ENCODE results near the gene KLF14.
"Not testable (repeated sequence)": the region's sequence is repeated elsewhere in the genome, so short reads cannot be mapped to it uniquely, and the experiment has no call there.

The KLF14 gene

DNA sequence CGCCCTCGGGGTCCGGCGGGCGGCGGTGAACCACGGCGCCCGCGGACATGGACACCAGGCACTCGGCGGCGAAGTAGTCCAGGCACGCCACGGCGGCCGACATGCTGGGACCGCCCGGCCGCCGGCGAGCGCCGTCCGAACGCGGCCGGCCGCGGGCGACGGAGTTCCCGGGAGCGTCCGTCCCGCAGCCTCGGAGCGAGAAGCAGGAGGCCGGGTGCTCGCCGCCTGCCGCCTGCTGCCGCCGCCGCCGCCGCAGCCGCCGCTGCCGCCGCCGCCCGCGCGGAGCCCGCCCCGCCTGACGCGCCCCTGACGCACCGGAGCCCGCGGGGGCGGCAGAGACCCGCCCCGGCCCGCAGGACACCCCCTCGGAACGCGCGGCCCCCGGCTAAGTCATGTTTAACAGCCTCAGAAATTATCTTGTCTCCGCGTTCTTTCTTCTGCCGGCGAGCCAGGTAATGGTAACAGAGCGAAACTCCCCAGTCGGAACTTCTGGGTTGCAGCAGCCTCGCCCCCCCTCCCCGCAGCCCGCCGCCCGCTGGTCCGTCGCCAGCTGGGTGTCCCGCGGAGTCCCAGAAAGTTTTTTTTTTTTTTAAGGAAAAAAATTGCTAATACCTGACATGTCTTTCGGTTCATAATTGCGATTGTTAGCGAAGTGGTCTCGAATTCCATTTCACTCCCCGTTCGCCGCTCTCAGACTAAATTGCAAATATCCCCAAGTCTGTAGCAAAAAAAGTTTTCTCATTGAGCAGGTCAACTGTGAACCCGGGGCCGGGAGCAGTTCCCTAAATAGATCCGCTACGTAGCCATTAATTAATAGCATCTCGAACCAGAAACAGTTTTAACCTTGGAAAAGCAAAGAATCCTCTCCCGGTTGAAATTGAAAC, at the start of gene KLF14:
Gene KLF14 (minus strand): TSS at position 277 of the 884 bp plus-strand sequence. CDS start 174 bp downstream, at position 103.
- DNase-seq, result no peak

DNA sequence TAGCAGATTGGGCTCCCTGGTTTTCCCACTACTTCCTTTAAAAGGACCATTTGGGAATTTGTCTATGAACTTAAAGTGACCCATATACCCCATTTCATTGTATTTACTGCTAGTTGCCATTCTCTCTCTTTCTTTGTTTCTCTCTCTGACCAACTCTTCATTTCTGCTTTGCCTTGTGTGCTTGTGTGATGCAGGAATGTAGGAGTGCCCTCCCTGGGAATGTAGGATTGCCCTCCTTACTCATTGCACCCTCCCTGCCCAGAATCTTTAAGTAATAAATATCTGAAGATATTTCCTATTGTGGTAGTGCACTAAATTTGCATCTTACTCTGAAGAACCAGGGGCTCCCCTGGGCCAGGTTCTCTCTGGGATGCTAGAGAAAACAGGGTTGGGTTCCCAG, 47.3 kb upstream of the KLF14 start:
- DNase-seq, result no peak

DNA sequence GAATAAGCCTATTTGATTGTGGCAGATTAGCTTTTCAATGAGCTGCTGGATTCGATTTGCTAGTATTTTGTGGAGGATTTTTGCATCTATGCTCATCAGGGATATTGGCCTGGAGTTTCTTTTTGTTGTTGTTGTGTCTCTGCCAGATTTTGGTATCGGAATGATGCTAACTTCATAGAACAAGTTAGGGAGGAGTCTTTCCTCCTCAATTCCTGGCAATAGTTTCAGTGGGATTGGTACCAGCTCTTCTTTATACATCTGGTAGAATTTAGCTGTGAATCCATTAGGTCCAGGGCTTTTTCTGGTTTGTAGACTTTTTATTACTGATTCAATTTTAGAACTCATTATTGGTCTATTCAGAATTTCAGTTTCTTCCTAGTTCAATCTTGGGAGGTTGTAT, 43.4 kb upstream of the KLF14 start:
- no peak for DNase-seq

DNA sequence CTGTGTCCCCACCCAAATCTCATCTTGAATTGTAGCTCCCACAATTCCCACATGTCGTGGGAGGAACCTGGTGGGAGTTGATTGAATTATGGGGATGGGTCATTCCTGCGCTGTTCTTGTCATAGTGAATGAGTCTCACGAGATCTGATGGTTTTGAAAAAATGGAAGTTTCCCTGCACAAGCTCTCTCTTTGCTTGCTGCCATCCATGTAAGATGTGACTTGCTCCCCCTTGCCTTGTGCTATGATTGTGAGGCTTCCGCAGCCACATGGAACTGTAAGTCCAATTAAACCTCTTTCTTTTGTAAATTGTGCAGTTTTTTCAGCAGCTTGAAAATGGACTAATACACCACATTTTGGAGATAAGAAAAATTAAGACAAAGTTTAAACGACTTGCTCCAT, 38.4 kb upstream of the KLF14 start:
- not testable (repeated sequence) for DNase-seq

DNA sequence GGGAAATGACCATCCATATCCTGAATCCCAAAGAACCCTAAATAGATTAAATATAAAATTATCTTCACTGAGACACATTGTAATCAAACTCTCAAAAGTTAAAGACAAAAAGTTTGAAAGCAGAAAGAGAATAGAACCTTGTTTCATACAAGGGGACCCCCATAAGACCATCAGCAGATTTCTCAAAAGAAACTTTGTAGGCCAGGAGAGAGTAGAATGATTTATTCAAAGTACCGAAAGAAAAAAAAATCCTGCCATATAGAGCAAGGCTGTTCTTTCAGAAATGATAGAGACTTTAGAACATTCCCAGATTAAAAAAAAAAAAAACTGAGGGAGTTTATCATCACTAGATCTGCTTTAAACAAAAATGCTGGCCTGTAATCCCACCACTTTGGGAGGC, 34.8 kb upstream of the KLF14 start:
- DNase-seq, result no peak

DNA sequence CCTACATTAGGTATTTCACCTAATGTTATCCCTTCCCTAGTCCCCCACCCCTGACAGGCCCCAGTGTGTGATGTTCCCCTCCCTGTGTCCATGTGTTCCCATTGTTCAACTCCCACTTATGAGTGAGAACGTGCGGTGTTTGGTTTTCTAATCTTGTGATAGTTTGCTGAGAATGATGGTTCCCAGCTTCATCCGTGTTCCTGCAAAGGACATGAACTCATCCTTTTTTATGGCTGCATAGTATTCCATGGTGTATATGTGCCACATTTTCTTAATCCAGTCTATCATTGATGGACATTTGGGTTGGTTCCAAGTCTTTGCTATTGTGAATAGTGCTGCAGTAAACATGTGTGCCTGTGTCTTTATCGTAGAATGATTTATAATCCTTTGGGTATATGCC, 30.6 kb upstream of the KLF14 start:
- DNase-seq, result not testable (repeated sequence)

DNA sequence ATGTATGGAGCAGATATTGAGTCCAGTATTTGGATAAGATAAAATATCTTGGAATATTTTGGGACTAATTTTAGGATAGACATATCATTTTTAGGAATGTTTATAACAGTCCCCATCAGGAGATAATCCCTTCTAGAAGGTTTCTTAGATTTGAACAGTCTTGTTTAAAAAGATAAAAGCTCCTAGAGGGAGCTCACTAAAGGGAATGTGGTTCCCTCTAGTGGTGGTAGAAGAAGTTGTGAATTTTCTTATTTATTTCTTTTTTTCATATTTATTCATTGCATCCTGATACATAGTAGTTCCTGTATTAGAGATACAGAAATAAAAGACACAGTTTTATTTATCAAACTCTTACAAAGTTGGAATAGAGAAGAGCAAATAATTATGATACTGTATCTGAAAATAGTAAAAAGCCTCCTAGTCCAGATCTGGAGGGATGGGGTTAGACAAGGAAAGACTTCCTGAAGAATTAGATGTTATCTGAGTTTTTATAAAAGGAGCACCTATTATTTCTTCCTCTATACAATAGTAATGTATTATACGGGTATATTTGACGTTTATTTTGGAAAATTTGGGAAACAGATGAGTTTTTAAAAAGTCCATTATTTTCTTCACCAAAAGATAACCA, 24.5 kb upstream of the KLF14 start:
- peak; percentile 21 for DNase-seq

DNA sequence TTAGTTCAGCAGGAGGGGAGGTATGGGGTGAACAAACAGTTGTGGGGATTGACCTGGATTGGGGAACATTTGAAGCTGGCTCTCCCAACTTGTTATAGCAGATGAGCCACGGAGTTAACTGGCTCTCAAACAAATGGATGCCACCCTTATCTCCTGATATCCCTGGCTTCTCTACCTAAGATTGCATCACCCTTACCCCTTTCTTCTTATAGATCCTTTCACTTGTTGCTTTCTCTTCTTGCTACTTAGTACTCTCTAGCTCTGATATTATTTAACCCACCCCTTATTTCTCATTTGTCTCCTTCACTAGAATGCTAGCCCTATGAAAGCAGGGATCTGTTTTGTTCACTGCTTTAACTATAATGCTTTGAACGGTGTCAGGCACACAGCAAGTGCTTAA, 22.3 kb upstream of the KLF14 start:
- no peak for DNase-seq

DNA sequence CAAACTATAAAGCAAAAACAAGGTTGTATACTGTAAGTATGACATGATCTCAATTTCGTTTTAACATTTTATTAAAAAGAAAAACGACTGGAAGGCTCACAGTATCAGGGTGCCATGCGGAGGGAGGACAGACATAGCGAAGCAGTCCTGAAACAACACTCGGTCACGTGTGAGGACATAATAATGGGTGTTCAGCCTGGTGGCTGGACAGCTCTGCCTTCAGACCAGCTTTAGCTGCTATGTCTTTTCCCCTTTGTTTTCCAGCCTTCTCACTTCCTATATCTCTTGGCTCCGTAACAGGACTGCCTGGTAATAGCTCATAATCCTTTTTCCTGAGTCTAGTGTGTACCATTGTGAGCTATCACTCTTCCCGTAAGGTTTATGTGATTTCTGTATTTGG, 18.4 kb upstream of the KLF14 start:
- no peak for DNase-seq

DNA sequence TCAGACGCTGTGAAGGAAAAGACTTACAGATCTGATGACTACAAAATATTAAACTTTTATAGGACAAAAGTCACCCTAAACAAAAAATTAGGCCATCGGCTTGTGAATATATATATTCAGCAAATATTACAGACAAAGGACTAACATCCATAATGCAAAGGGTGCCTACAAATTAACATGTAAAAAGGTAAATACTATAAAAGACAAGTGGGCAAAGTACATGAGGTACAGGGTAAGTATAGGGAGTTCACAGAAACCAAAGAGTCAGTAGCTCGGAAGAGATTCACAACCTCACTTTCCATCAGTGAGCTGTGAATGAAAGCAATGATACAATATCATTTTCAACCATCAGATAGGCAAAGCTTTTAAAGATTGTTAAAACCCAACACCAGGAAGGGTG, 16.7 kb upstream of the KLF14 start:
- DNase-seq, result no peak

DNA sequence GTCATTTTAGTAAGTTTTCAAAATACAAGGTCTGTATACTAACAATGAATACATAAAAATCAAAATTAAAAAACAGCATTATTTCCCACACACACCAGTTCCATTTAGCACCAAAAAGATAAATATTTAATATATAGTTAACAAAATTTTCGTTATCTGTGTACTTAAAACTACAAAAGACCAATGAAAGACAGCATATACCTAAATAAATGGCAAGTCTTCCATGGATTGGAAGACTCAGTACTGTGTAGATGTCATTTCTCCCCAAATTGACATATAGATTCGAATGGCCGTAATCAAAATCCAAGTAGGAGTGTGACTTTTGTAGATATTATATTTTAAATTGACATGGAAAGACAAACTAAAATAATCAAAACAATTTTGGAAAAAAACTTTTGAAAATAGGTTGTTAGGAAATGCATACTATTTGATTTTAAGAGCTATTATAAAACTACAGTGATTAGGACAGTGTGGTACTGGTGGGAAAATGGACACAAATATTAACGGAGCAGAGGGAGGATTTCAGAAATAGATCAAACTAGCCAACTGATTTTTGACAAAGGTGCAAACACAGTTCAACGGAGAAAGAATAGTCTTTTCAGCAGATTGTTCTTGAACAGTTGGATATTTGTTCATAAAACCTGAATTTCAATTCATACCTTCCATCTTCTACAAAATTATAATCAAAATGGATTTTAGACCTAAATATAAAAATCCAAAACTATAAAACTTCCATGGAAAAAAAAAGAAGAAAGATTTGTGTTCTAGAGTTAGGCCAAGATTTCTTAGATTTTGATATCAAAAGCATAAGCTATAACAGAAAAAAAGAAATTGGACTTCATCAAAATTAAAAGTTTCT, 14.8 kb upstream of the KLF14 start:
- DNase-seq, result no peak

DNA sequence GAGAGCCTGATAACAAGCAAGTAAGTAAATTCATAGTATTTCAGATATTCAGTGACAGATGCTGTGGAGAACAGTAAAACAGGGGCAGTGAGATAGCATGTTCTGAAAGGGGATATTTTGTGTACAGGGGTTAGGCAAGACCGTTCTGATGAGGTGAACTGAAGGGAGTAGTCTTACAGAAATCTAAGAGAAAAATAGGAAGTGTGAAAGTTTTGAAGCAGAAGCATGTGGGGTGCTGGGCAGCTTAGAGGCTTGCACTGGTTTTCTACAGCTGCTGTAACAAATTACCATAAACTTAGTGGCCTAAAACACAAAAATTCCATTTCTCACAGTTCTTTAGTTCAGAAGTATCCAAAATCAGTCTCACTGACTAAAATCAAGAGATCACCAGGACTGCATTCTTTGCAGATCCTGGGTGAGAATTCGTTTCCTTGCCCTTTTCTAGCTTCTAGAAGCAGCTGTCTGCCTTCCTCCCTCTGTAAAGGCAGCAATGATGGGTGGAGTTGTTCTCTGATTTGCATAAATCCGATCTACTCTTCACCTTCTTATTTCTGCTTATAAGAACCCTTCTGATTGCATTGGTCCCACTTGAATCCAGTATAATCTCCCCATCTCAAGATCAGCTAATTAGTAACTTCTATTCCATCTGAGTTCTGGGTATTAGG, 7.5 kb upstream of the KLF14 start:
- no peak for DNase-seq

DNA sequence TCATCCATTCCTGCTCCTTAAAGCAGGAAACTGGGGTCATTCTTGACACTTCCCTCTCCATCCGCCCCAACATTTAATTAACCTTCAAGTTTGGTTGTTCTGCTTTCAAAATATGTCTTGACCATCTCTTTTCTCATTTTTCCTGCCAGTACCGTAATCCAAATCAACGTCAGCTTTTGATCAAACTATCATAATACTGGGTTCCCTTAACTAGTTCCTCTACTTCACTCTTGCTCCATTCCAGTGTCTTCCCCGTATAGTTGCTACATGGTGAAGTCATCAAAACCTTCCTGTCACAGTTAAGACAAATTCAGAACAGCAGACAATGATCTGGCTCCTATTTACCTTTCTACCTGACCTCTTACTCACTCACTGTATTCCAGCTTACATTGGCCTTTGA, 6.6 kb upstream of the KLF14 start:
- DNase-seq, result no peak

DNA sequence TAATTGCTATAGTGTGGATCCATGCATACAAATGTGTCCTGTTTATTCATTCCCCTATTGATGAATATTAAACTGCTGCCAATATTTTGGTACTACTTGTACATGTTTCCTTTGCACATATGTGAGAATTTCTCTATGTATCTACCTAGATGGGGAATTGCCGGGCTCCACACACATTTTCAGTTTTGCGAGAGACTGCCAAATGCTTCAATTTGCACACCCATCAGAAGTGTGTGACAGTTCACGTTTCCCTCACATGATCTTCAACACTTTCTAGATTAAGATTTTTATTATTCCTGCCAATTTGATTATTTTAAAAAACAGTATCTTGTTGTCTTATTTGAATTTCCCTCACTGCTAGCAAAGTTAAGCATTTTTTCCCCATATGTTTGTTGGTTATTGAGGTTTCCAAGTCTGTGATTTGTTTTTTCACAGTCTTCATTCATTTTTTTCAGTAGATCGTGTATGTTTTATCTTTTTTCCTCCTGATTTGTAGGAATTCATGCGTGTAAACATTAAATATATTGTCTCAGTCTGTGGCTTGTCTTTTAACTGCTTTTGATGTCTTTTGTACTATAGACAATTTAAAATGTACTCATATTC, 2.4 kb upstream of the KLF14 start:
- DNase-seq, result no peak

DNA sequence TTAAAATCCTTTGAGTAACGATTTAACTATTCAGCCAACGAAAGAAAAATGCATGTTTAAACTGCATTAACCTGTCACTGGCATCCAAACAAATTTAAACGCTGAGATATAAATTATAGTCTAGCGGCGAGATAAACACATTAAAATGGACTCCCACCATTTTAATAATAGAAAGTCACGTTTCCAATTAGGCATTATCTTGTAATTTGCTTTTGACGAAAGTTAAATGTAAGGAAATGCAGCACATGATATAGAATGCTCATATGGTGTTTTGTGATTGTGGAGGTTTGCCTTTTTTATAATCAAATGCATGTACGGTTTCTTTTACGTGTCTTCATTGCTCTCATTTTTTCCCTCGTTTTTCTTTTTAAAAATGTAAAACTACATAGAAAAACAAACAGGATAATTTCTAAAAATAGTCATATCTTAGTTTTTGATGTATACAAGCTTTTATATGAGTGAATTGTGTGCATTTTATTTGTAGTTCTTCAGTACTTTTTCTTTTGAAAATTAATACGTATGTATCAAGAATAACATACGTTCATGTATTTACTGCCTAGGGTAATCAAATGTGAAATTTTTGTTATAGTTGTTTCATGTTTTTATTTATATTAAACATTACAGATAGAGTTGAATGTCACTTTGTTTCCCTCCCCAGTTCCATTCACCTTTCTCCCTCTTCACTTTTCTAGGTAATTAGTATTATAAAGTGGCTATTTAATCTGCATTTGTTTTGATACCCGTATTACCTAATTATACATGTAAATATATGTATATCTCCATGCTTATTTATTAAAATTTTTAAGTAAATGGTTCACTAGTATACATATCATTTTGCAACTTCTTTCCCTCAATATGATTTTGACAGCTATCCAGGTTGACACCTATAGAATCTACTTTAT, 1.1 kb upstream of the KLF14 start:
- no peak for DNase-seq

DNA sequence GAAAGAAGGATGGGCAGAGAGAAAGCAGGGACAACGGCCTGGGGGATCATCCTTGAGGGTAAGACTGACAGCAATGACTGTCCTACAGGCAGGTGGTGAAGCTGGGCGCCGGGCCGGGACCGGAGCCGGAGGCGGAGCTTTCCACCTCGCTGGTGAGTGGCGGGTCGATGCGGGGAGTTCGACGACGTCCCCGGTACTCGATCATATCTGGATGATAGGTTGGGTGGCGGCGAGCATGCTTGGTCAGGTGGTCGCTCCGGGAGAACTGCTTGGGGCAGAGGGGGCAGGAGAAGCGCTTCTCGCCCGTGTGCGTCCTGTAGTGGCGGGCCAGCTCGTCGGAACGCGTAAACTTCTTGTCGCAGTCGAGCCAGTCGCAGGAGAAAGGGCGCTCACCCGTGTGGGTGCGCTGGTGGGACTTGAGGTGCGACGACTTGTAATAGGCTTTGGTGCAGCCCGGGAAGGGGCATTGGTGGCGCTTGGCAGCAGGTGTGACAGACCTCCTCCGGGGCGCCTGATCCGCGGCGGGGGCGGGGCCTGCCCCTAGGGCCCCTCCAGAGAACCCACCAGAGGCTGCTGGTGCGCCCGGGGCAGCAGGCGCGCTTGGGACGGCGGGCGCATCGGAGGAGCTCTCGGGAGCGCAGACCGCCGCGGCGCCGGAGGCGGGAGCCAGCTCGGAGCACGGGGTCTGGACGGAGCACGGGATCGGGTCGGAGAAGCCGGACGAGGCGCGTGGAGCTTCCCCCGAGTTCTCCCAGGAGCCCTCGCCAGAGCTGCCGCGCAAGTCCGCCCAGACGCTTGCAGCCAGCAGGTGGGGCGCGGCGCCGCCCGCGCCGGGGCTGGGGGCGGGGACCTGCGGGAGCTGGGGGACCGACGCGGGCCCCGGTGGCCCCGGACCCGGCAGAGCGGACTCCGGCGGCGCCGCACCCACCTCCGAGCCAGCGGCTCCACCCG, 752 bp downstream of the KLF14 start:
- no peak for DNase-seq

DNA sequence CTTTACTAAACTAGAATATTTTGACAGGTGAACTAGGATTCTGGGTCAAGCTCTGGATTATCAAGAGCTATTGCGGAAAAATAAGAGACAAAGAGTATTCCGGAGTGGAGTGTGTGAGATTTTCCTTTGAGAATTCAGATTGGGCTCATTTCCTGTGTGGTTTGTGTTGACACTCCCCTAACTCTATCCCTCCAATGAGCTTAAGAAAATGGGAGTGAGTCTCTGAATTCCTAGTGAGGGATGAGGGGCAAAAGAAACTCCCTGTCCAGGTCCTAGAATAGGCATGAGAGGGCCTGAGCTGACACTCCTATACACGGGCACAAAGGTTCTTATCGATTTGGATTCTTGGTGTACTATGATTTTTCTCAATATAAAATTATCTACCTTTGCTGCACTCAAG, 10.2 kb downstream of the KLF14 start:
- no peak for DNase-seq

DNA sequence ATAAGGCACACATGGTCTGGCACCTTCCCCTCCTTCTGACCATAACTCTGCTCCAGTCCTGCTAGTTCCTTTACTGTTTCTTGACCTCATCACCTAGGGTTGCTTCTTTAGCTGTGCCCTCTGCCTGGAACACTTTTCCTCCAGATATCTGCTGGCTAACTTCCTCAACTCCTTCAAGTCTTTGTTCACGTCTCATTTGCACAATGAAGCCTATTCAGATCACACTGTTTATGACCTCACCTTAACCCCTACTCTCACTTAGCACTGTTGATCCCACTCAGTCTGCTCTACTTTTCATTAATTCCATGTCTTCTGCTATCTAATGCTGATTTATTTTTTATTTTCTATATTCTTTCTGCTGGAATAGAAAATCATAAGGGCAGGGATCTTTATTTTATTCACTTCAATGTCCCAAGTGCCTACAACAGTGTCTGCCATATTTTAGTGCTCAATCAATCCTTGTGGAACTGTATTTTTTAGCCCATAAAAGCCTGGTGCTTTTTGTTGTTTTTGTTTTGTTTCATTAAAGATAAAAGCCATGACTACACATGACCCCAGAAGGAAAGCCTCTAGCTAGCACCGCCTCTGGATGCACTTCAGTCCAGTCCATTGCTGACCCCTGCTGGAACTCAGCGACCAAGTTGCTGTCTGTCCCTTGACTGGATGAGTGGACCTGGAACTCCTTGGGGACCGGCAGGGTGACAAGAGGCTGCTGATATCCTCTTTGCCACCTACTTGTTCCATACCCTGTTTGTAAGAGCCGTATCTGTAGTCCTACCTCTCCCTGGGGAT, 12.3 kb downstream of the KLF14 start:
- no peak for DNase-seq

DNA sequence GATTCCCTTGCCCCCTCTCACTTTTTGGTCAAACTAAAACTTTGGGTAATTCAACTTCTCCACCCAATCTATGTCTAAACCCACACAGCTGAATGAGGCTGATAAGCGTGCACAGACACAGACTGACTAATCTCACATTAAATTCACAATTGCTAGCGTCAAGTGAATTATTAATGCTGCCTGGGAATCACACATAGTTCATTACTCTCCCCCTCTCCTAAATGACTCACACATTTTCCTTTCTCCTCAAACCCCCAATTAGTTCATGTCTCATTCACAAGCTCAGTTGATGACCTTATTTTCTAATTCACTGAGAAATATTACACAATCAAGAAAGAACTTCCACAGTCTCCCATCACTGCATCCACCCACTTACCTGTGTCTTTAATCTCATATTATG, 14.5 kb downstream of the KLF14 start:
- no peak for DNase-seq
